ENCODE data around the gene PTK7.

Gene PTK7

DNA sequence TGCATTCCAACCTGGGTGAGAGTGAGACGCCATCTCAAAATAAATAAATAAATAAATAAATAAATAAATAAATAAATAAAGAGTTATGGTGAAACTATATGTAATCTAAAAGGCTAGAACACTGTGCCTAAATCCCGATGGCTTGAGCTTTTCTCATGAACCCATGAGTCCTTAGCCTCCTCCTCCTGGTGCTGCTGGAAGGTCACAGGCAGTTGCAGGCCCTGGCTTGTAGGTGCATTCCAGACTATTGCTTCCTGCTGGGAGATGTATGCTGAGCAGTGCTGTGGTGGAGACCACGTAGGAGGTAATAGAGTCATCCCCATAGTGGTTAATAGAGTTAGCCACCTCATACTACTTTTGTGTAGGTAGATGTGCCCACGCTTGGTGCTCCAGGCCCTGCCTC, 12.5 kb downstream of the PTK7 start:
- H3K4me3 ChIP-seq (ENCODE audit: low read depth, low read length) = no peak overlapping the region
- peak; percentile 20 for DNase-seq
- no peaks in the 10 kb centered on the region for H3K27me3 ChIP-seq (replicated peaks)
- TF ChIP-seq, protein P1, sequence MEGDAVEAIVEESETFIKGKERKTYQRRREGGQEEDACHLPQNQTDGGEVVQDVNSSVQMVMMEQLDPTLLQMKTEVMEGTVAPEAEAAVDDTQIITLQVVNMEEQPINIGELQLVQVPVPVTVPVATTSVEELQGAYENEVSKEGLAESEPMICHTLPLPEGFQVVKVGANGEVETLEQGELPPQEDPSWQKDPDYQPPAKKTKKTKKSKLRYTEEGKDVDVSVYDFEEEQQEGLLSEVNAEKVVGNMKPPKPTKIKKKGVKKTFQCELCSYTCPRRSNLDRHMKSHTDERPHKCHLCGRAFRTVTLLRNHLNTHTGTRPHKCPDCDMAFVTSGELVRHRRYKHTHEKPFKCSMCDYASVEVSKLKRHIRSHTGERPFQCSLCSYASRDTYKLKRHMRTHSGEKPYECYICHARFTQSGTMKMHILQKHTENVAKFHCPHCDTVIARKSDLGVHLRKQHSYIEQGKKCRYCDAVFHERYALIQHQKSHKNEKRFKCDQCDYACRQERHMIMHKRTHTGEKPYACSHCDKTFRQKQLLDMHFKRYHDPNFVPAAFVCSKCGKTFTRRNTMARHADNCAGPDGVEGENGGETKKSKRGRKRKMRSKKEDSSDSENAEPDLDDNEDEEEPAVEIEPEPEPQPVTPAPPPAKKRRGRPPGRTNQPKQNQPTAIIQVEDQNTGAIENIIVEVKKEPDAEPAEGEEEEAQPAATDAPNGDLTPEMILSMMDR (IDR thresholded peaks at IDR 0.05; ENCODE audit: low read depth, low read length, missing control alignments) = no peak
- no peaks in the 10 kb centered on the region for H3K36me3 ChIP-seq (replicated peaks)
- no peak overlapping the region for H3K27ac ChIP-seq
- in situ Hi-C loops (cut with HindIII; ENCODE audit: low pct_ligation_motif_present, low sequenced_read_pairs) = no loop called here

GRCh38 chr6:43089467-43089866, 13.4 kb downstream of the PTK7 start:
- Histone ChIP-seq H3K36me3 (replicated peaks) (no peaks in the 10 kb centered on the region), H3K4me3 (ENCODE audit: low read depth, low read length) (no peak overlapping the region), H3K27ac (no peak overlapping the region), H3K27me3 (replicated peaks) (no peaks in the 10 kb centered on the region)
- TF ChIP-seq, protein P1 (IDR thresholded peaks at IDR 0.05; ENCODE audit: low read depth, low read length, missing control alignments) = no peak
- DNase-seq = no peak
- in situ Hi-C loops (cut with HindIII; ENCODE audit: low pct_ligation_motif_present, low sequenced_read_pairs) = no loop called here

- TF ChIP-seq, protein P1 (IDR thresholded peaks at IDR 0.05; ENCODE audit: low read depth, low read length, missing control alignments) = no peak
- DNase-seq = no peak
- Histone ChIP-seq H3K4me3 (ENCODE audit: low read depth, low read length) (no peak overlapping the region), H3K27me3 (replicated peaks) (no peaks in the 10 kb centered on the region), H3K27ac (no peak overlapping the region), H3K36me3 (replicated peaks) (no peaks in the 10 kb centered on the region)
- in situ Hi-C loops (cut with HindIII; ENCODE audit: low pct_ligation_motif_present, low sequenced_read_pairs) = no loop called here
These were observed 13.9 kb downstream of the PTK7 start for GRCh38 chr6:43089874-43090558.

DNA sequence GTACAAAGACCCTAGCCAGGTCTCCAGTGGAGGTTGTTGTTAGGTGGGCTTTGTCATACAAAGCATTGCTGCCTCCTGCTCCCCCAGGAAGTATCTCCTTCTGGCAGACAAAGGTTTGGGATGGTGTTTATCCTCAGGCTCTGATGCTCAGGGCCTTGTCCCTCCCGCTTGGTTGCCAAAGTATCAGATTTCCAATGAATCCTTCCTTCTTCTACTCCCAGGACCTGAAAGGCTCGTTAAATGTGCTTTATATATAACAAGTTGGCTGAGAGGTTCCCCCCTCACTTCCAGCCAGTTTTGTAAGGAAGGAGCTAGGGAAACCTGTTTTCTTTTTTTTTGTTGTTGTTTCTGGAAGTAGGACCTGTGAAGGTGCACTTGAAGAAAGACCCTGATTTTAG, 14.4 kb downstream of the PTK7 start:
- in situ Hi-C loops (cut with HindIII; ENCODE audit: low pct_ligation_motif_present, low sequenced_read_pairs) = no loop called here

DNA sequence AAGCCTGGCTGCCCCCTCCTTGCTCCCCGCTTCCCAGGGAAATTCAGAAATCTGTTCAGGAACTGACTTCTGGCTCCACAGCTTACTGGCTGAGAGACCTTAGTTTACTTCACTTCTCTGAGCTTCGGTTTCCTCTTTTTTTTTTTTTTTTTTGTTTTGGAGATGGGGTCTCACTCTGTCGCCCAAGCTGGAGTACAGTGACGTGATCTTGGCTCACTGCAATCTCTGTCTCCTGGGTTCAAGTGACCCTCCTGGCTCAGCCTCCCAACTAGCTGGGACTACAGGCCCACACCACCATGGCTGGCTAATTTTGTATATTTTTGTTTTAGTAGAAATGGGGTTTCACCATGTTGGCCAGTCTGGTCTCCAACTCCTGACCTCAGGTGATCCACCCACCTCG, 14.9 kb downstream of the PTK7 start:
- in situ Hi-C loops (cut with HindIII; ENCODE audit: low pct_ligation_motif_present, low sequenced_read_pairs) = no loop called here
- no peaks in the 10 kb centered on the region for H3K36me3 ChIP-seq (replicated peaks)
- TF ChIP-seq, protein P1 (IDR thresholded peaks at IDR 0.05; ENCODE audit: low read depth, low read length, missing control alignments) = no peak
- H3K27ac ChIP-seq = no peak overlapping the region
- DNase-seq = no peak
- no peaks in the 10 kb centered on the region for H3K27me3 ChIP-seq (replicated peaks)
- H3K4me3 ChIP-seq (ENCODE audit: low read depth, low read length) = no peak overlapping the region

More for the DNA sequence above, 14.4 kb downstream of the PTK7 start:
- no peaks in the 10 kb centered on the region for H3K36me3 ChIP-seq (replicated peaks)
- H3K4me3 ChIP-seq (ENCODE audit: low read depth, low read length) = no peak overlapping the region
- TF ChIP-seq, protein P1 (IDR thresholded peaks at IDR 0.05; ENCODE audit: low read depth, low read length, missing control alignments) = no peak
- H3K27ac ChIP-seq = no peak overlapping the region
- no peak for DNase-seq
- no peaks in the 10 kb centered on the region for H3K27me3 ChIP-seq (replicated peaks)

Measured in brain microvascular endothelial cell (primary cell).